OCI-LY1 (cell line): ENCODE measurements around the gene MKNK1.

Experiments
- EZH2 ChIP-seq: fragments of 200-600 bp; sonication (generic), shearing (Covaris generic); IDR thresholded peaks from 2 replicates; pipeline ENCODE4 v1.8.0; 2017; ENCODE audit warnings: borderline replicate concordance, mixed run types, mild to moderate bottlenecking, antibody characterized with exemption, low read length, moderate library complexity, mixed read lengths
- TF ChIP-seq, protein P1 (sequence below): fragments of 200-600 bp; sonication (generic), shearing (Covaris generic); IDR thresholded peaks from 2 replicates; pipeline ENCODE4 v1.5.1; 2017; ENCODE audit warnings: mild to moderate bottlenecking, antibody characterized with exemption, low read length, moderate library complexity, mixed read lengths

DNA sequence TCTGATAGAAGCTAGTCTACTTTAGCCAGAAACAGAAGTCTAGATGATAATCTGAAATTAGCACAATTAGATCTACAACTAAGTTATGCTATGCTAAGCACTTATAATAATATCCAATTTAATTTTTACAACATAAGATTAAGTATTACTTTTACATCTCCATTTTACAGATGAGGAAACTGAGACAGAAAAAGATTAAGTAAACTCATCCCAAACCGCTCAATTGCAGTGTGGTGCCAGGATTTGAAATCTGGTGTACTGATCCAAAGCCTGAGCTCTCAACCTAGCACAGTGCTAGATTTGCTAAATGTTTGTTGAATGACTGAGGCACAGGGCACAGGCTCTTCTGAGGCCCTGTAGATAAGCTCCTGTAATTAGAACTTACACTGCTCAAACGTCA is 66.4 kb downstream of the MKNK1 start:
- TF ChIP-seq, protein P1, sequence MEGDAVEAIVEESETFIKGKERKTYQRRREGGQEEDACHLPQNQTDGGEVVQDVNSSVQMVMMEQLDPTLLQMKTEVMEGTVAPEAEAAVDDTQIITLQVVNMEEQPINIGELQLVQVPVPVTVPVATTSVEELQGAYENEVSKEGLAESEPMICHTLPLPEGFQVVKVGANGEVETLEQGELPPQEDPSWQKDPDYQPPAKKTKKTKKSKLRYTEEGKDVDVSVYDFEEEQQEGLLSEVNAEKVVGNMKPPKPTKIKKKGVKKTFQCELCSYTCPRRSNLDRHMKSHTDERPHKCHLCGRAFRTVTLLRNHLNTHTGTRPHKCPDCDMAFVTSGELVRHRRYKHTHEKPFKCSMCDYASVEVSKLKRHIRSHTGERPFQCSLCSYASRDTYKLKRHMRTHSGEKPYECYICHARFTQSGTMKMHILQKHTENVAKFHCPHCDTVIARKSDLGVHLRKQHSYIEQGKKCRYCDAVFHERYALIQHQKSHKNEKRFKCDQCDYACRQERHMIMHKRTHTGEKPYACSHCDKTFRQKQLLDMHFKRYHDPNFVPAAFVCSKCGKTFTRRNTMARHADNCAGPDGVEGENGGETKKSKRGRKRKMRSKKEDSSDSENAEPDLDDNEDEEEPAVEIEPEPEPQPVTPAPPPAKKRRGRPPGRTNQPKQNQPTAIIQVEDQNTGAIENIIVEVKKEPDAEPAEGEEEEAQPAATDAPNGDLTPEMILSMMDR: no peak
- no peak for TF ChIP-seq EZH2
